ENCODE measurements around the gene FZD1. TPM values are rescaled to one million over a fixed set of nuclear protein-coding genes. Genes with fewer than 3 reads are reported as not detected.

The FZD1 gene
- total RNA-seq, result 40.5 and 45.4 TPM in 2 replicates

DNA sequence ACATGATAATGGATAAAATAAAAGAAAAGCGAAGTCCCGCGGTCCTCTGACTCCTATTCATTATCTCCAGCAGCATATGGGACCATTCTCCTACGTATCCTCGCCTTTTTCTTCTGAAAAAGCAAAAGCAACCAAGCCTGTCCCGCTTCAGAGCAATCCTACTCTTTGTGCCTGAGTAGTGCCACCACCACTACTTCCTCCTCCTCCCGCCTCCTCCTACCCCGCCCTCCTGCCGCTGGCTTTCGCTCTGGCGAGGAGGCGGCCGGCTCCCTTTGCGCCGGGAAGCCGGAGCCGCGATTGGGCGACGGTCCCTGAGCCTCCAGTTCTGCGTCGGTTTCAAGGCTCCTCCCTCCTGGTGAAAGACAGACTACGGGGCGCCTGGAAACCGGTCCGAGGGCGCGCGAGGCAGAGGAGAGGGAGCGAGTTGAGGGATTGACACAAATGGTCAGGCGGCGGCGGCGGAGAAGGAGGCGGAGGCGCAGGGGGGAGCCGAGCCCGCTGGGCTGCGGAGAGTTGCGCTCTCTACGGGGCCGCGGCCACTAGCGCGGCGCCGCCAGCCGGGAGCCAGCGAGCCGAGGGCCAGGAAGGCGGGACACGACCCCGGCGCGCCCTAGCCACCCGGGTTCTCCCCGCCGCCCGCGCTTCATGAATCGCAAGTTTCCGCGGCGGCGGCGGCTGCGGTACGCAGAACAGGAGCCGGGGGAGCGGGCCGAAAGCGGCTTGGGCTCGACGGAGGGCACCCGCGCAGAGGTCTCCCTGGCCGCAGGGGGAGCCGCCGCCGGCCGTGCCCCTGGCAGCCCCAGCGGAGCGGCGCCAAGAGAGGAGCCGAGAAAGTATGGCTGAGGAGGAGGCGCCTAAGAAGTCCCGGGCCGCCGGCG is at the start of gene FZD1:
TSS of gene FZD1 (plus strand) at position 388 of the 878 bp plus-strand sequence. CDS start at position 836, 448 bp downstream.
- TF ChIP-seq, protein P1, sequence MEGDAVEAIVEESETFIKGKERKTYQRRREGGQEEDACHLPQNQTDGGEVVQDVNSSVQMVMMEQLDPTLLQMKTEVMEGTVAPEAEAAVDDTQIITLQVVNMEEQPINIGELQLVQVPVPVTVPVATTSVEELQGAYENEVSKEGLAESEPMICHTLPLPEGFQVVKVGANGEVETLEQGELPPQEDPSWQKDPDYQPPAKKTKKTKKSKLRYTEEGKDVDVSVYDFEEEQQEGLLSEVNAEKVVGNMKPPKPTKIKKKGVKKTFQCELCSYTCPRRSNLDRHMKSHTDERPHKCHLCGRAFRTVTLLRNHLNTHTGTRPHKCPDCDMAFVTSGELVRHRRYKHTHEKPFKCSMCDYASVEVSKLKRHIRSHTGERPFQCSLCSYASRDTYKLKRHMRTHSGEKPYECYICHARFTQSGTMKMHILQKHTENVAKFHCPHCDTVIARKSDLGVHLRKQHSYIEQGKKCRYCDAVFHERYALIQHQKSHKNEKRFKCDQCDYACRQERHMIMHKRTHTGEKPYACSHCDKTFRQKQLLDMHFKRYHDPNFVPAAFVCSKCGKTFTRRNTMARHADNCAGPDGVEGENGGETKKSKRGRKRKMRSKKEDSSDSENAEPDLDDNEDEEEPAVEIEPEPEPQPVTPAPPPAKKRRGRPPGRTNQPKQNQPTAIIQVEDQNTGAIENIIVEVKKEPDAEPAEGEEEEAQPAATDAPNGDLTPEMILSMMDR (IDR thresholded peaks at IDR 0.05; ENCODE audit: extremely low read depth, low read depth, low read length), result no peak
- H3K27me3 ChIP-seq (ENCODE audit: insufficient read depth, low read length), result no peaks in the 10 kb centered on the region
- peak within 1 kb of the TSS; percentile 91 for H2AFZ ChIP-seq (ENCODE audit: low read length)
- H3K4me1 ChIP-seq (ENCODE audit: insufficient read depth, low read length), result peaks cover 6% of the 10 kb centered on the region
- H4K20me1 ChIP-seq (ENCODE audit: insufficient read depth, low read length), result peaks cover 6% of the 10 kb centered on the region
- H3K27ac ChIP-seq (ENCODE audit: low read depth, low read length), result peak within 1 kb of the TSS; percentile 79
- H3K9me3 ChIP-seq (ENCODE audit: low read depth, low read length), result no peaks in the 10 kb centered on the region
- peaks cover 21% of the 10 kb centered on the region for H3K79me2 ChIP-seq (ENCODE audit: insufficient read depth, low read length)
- no peaks in the 10 kb centered on the region for H3K36me3 ChIP-seq (ENCODE audit: insufficient read depth, low read length)
- peak within 1 kb of the TSS; percentile 95 for H3K4me2 ChIP-seq (ENCODE audit: insufficient read depth, low read length)
- H3K4me3 ChIP-seq (ENCODE audit: insufficient read depth, low read length), result peak within 1 kb of the TSS; percentile 81
- DNase-seq (ENCODE audit: insufficient read length, low spot score, missing footprints), result peak; percentile 99

GRCh38 chr7:91226411-91226810 is 37.8 kb upstream of the FZD1 start:
- Histone ChIP-seq H3K36me3 (ENCODE audit: insufficient read depth, low read length) (no peaks in the 10 kb centered on the region), H2AFZ (ENCODE audit: low read length) (no peak overlapping the region), H4K20me1 (ENCODE audit: insufficient read depth, low read length) (no peaks in the 10 kb centered on the region), H3K4me1 (ENCODE audit: insufficient read depth, low read length) (peaks cover 14% of the 10 kb centered on the region), H3K4me3 (ENCODE audit: insufficient read depth, low read length) (no peak overlapping the region), H3K4me2 (ENCODE audit: insufficient read depth, low read length) (no peak overlapping the region), H3K27ac (ENCODE audit: low read depth, low read length) (no peak overlapping the region), H3K79me2 (ENCODE audit: insufficient read depth, low read length) (no peaks in the 10 kb centered on the region), H3K27me3 (ENCODE audit: insufficient read depth, low read length) (no peaks in the 10 kb centered on the region), H3K9me3 (ENCODE audit: low read depth, low read length) (no peaks in the 10 kb centered on the region)
- TF ChIP-seq, protein P1 (IDR thresholded peaks at IDR 0.05; ENCODE audit: extremely low read depth, low read depth, low read length), result no peak
- DNase-seq (ENCODE audit: insufficient read length, low spot score, missing footprints), result no peak

DNA sequence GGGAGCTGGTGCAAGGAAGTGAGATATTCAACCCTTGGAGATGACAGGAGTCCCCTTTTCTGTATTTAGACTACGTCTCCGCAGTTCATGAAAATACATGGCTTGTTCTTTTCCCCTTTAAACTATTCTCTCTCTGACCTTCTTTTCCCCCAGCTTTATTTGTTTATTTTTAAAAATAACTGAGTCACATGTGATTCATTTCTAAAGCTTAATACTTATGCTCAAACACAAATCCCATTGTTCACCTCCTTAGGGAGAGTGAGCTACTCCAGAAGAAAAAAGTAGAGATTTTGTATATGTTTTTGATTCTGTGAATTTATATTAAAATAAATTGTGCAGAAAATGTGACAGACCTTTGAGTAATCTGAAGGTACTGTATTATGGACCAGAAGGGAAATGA is 35.9 kb upstream of the FZD1 start:
- TF ChIP-seq, protein P1 (IDR thresholded peaks at IDR 0.05; ENCODE audit: extremely low read depth, low read depth, low read length), result no peak
- H4K20me1 ChIP-seq (ENCODE audit: insufficient read depth, low read length), result no peaks in the 10 kb centered on the region
- peaks cover 14% of the 10 kb centered on the region for H3K4me1 ChIP-seq (ENCODE audit: insufficient read depth, low read length)
- H3K79me2 ChIP-seq (ENCODE audit: insufficient read depth, low read length), result no peaks in the 10 kb centered on the region
- no peaks in the 10 kb centered on the region for H3K27me3 ChIP-seq (ENCODE audit: insufficient read depth, low read length)
- no peaks in the 10 kb centered on the region for H3K36me3 ChIP-seq (ENCODE audit: insufficient read depth, low read length)
- no peak for DNase-seq (ENCODE audit: insufficient read length, low spot score, missing footprints)
- no peak overlapping the region for H3K27ac ChIP-seq (ENCODE audit: low read depth, low read length)
- H3K4me3 ChIP-seq (ENCODE audit: insufficient read depth, low read length), result no peak overlapping the region
- H2AFZ ChIP-seq (ENCODE audit: low read length), result no peak overlapping the region
- H3K4me2 ChIP-seq (ENCODE audit: insufficient read depth, low read length), result no peak overlapping the region
- no peaks in the 10 kb centered on the region for H3K9me3 ChIP-seq (ENCODE audit: low read depth, low read length)

DNA sequence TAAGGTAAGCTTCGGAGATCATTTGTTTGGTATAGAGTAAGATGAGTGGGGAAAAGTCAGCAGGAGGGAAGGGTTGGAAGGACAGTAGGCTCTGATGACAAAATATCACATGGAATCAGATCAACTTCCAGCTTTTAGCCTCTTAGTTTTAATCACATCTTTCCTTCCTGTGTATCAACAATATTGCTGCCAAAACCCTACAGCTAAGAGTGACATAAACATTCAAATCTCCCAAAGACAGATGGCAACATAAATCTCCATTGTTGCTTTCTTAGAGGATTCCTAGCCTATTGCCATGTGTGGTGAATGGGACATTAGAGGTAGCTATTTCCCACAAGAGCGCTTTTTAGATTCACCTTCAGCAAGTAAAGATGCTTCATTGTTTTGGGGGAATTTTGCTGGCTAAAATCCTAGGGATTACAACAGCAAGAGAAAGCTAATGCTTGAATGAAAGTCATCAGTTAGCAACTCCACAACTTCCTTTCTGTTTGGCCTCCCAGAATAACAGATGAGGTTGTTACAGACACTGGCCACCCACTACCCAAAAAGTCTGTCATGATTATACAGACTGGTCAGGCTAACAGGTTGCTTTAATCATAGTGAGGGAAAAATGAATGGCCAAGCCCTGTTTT is 35.2 kb upstream of the FZD1 start:
- peaks cover 14% of the 10 kb centered on the region for H3K4me1 ChIP-seq (ENCODE audit: insufficient read depth, low read length)
- H4K20me1 ChIP-seq (ENCODE audit: insufficient read depth, low read length), result no peaks in the 10 kb centered on the region
- peak overlapping the region; percentile 35 for H3K4me2 ChIP-seq (ENCODE audit: insufficient read depth, low read length)
- no peaks in the 10 kb centered on the region for H3K9me3 ChIP-seq (ENCODE audit: low read depth, low read length)
- H3K4me3 ChIP-seq (ENCODE audit: insufficient read depth, low read length), result no peak overlapping the region
- H3K27ac ChIP-seq (ENCODE audit: low read depth, low read length), result peak overlapping the region; percentile 26
- no peaks in the 10 kb centered on the region for H3K36me3 ChIP-seq (ENCODE audit: insufficient read depth, low read length)
- TF ChIP-seq, protein P1 (IDR thresholded peaks at IDR 0.05; ENCODE audit: extremely low read depth, low read depth, low read length), result no peak
- DNase-seq (ENCODE audit: insufficient read length, low spot score, missing footprints), result no peak
- H2AFZ ChIP-seq (ENCODE audit: low read length), result no peak overlapping the region
- no peaks in the 10 kb centered on the region for H3K79me2 ChIP-seq (ENCODE audit: insufficient read depth, low read length)
- no peaks in the 10 kb centered on the region for H3K27me3 ChIP-seq (ENCODE audit: insufficient read depth, low read length)
